Measurements from ENCODE around the gene RIMKLA. TPM values are rescaled to one million over a fixed set of nuclear protein-coding genes. Genes with fewer than 3 reads are reported as not detected.

RIMKLA gene
- total RNA-seq, 1 experiment from 2014 or later = 0.85 TPM

GRCh38 chr1:42370876-42371549, 9.6 kb upstream of the RIMKLA start:
- DNase-seq (ENCODE audit: low spot score) = no peak

- DNase-seq (ENCODE audit: low spot score) = no peak
Measured at GRCh38 chr1:42372796-42373195, 7.8 kb upstream of the RIMKLA start.

DNA sequence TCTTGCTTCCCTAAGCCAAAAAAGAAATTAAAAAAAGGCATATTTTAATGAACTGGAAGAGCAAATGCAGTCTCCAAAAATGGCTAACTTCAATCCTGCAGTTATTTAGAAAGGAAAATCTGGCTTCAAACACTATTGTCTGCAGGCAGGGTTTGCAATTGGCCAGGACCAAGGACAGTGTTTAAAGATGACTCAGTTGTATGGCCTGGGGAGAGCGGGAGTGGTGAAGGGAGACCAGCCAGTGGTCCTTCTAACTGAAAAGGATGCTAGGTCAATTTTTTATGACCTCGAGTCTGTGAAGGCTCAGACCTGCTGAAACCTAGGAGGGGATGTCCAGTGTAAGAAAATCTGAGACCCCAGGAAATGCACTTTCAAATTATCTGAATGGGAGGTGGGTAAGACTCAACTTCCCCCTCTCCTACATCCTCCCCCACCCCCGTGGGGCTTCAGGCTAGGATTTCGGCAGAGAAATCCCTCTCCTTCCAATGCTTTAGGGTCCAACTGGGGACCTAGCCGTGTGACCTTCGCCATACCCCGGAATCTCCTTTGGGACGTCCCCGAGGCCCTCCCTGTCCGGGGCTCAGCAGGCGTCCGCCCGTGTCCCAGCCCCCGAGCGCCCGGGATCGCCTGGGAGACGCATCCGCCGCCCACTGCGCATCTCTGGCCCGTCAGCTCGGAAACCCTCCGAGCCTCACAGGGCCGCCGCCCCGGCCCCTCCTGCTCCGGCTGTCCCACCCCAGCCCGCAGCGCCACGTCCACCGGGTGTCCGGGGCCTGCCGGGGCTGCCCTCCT, 602 bp upstream of the RIMKLA start:
- peak; percentile 33 for DNase-seq (ENCODE audit: low spot score)

DNA sequence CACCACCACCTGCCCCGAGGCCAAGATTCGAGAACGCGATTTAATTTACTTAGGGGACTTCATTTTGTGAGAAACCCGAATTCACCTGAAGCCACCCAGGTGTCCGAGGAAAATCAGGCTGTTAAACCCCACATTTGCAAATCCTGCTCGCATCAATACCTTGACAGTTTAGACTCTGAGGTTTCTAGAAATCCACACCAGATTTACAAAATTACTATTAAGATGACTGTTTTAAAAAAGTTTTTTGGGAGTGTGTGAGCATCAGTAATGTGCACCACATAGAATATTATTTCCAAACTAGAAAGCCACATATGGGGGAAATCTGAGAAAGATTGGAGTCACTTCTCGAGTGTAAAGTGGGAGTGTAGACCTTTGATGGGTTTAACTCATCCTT, 685 bp downstream of the RIMKLA start:
- DNase-seq (ENCODE audit: low spot score) = no peak

DNA sequence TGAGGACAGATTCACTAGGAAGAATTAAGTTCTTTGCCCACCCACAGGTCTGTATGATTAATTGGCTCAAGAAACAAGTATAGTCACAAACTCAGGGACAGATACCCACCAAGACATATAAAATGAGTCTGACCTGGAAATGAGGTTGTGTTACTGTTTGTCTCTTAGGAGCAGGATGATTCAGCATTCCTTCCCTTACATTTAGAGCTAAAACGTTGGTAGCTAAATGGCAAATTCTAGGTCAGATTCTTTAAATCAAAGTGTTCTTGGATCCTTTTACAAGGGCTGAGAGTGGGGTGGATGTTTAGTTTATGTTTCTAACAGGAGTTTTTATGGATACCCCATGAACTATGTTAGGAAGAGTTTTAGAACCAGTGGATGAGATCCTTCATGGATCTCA, 4.7 kb downstream of the RIMKLA start:
- DNase-seq (ENCODE audit: low spot score) = peak; percentile 22

DNA sequence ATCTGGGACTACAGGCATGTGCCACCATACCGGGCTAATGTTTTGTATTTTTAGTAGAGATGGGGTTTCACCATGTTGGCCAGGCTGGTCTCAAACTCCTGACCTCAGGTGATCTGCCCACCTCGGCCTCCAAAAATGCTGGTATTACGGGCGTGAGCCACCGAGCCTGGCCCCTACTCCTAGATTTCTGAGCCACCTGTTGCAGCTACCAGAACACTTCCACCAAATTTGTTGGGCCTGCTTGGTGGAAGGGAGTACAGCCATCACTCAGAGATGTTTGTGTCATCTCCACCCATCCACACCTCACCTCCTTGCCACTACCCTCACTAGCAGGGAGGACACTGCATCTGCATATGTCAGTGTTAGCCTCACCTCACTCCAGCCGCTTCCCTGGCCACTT, 5.5 kb downstream of the RIMKLA start:
- no peak for DNase-seq (ENCODE audit: low spot score)

DNA sequence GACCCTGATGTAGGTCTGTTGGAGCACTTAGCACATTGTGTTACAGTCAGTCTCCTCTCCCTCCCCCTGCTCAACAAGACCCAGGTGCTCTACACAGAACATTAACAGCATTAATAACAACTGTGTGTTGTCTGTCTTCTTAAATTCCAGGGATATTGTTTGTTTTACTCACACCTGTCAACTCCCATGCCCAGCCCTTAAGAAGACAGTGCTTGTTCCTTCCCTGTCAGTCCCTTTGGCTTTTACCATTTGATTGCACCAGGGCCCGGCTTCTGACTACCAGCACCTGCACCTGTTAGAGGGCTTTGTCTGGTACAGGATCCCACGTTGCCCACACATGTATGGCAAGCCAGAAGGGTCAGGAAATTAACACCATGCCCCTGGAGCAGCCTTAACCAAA, 11.7 kb downstream of the RIMKLA start:
- DNase-seq (ENCODE audit: low spot score) = no peak

DNA sequence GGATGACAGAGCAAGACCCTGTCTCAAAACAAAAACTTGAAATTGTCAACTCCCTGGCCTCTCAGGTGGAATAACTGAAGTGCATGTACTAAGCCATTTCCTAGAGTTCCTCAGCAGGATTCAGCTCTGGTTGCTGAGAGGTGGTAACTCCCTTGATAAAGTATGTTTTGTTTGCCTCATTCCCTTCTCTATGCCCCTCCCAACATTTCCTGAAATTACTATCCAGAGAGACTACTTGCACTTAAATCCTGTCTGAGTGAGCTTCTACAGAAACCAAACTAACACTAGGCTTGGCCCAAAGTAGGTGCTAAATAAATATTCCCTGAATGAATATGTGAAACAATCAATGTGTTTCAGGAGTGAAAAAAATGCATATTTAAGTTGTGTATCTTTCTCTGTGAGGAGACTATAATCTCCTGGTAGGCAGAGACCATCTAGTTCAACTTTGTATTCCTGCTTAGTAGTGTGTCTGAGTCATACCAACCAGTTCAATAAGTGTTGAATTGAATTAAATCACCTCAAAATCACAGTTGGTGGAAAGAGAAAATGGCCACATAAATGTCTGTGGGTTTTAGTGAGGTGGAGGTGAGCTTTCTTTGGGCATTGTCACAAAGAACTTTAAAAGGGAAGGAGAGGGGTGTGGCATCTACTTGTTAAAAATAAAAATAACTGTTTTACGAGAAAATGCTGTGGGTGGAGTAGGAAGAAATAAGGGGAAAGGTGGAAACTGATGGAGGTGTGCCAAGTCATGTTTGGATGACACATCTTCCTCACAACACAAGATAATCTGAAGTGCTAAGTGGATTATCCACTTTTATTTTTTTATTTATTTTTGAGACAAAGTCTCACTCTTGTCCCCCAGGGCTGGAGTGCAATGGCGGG, 12.6 kb downstream of the RIMKLA start:
- no peak for DNase-seq (ENCODE audit: low spot score)

- no peak for DNase-seq (ENCODE audit: low spot score)
Measured at GRCh38 chr1:42399315-42400100, 18.9 kb downstream of the RIMKLA start.

DNA sequence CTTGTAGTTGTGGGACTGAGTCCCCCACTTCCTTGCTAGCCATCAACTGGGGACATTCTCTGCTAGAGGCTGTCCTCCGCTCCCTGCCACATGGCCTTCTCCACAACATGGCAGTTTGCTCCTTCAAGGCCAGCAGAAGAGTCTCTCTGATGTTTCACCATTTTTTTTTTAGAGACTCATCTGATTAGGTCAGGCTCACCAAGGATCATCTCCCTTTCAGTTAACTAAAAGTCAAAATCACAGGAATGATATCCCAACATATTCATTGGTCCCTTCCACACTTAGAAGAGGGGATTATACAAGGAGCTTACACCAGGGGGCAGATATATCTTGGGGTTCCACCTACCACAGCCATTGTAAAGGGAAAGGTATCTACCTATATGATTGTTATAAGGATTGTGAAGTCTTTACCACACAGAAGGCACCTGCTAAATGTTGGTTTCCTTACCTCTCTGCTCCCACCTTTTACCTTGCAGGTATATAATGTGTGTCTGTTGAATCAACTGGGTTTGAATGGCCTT, 23.3 kb downstream of the RIMKLA start:
- DNase-seq (ENCODE audit: low spot score) = no peak

- no peak for DNase-seq (ENCODE audit: low spot score)
Measured at GRCh38 chr1:42414551-42415496, 34.2 kb downstream of the RIMKLA start.

DNA sequence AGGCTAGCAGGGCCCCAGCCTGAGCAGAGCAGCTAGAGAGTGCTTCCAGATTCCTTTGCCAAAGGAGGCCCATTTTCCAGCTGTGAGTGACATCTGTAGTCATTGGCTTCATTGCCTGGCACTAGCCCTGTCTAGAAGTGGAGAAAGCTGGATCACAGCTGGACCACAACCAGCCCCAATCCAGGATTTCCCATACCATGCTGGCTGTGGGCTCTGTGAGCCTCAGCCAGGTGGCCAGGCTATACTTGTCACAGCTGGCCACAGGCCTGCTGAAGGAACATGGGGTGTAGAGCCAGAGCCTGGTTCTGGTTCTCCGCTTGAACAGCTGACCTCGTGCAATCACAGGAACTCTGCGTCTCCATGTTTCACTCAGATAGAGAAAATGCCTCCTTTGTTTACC, 36.6 kb downstream of the RIMKLA start:
- DNase-seq (ENCODE audit: low spot score) = no peak

DNA sequence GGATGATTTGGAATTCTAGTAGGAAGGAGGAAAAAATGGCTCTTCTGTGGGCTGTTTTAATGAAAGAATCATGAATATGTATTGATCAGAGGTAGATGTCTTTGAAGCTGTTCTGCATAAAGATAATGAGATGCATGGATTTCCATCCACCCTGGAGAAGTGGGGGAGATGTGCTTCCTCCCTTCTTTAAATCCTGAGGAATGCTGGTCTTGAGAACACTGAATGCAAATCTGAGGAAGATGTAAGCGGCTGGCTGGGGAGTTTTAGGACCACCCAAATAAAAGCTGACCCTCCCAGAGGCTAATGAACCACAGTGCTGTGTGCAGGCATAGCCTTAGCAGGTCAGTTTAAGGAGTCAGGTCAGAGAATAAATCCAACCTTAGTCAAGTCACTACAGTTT, 37.9 kb downstream of the RIMKLA start:
- no peak for DNase-seq (ENCODE audit: low spot score)

- no peak for DNase-seq (ENCODE audit: low spot score)
Measured at GRCh38 chr1:42419126-42419821, 38.7 kb downstream of the RIMKLA start.

GRCh38 chr1:42420121-42420520, 39.5 kb downstream of the RIMKLA start:
- no peak for DNase-seq (ENCODE audit: low spot score)

- DNase-seq (ENCODE audit: low spot score) = peak; percentile 96
Measured at GRCh38 chr1:42420911-42421585, 40.5 kb downstream of the RIMKLA start.

DNA sequence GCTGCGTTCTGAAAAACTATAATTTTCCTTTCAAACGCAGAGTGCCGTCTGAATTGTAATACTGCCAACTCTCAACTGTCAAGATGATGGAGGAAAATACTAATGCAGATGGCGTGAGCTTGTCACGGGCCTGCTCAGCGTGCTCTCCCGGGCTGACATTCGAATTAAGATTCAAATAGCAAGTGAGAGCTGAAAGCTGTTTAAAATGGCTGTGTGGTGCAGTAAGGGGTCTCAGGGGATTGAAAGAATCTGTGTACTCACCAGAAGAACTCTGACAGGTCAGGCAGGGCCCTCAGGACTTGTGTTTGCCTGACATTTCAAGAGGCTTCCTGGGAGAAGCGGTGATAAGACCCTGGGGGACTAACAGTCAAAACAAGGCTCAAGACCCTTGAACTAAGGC, 42.1 kb downstream of the RIMKLA start:
- DNase-seq (ENCODE audit: low spot score) = no peak

GRCh38 chr1:42423681-42424080, 43.1 kb downstream of the RIMKLA start:
- no peak for DNase-seq (ENCODE audit: low spot score)

DNA sequence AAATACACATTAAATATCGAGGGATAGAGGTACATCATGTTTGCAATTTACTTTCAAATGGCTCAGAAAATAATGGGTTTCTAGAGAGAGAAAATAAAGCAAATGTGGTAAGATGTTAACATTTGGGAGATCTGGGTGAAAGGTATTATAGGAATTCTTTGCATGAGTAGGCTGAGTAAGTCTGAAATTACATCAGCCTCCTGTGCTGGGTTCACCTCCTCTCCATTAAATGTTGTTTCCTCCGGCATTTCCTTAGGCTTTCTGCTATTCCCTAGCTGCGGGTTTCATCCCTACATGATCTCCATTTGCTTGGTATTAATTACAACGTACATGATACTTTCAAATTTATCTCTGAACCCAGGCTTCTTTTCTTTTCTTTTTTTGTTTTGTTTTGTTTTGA, 43.6 kb downstream of the RIMKLA start:
- no peak for DNase-seq (ENCODE audit: low spot score)

Measured in H4 (cell line).